Activated naive CD4-positive, alpha-beta T cell (primary cell): ENCODE measurements around the gene AP2B1.
"Not testable (repeated sequence)": the region's sequence is repeated elsewhere in the genome, so short reads cannot be mapped to it uniquely, and the experiment has no call there.

Experiments
- DNase-seq, 4 experiments: peaks; one replicate each; lab custom pipeline; 2025; lab: John Stamatoyannopoulos, UW

Gene AP2B1

DNA sequence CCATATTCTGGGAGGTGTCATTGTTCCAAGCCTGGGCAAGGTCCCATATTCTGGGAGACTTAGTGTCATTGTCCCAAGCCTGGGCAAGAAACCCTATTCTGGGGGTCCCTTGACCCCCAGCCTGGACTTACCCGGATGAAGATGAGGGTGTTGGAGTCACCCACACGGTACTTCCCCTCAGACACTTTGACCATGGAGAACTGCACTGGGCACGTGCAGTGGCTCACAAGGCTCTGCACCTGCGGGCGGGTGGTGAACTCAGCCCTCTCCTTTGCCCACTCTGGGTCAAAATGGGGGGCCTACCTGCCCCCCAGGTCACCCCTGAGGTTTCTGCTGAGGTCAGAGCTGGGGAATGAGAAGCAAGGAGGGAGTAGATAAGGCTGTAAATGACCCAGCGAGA is 161.9 kb downstream of the AP2B1 start:
- no peak for DNase-seq

DNA sequence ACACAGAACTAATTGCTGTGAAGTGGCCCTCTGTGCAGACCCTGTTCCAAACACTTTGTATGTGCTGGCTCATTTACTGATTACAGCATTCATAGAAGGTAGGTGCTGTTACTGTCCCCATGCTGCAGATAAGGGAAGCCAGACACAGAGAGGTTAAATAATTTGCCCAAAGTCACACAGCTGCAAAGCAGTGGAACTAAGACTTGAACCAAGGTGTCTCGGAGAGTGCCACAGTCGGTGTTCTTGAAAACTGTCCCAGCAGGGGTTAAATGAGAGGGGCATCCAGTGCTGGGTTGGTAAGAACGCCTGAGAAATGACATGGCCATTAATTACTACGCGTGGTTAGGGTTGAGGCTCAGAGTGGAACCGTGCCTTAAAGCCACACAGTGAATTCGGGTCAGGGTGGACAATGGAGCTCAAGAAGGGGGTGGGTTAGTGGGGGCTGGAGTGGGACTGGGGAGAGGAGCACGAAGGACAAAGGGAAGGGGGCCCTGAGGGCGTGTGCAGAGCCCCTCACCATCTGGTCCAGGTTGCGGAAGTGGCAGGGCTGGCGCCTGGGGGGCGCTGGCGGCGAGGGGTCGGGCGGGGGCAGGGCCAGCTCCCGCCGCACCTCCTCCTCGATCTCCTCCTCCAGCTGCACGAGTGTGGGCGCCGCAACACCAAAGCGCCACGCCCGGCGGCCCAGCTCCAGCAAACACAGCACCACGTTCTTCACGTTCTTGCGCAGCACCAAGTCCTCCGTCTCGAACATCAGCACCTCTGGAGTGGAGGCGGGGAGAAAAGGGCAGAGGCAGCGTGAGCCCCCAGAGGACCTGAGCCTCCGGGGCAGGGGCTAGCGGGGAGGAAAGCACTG is 162.7 kb downstream of the AP2B1 start:
- DNase-seq = no peak

GRCh38 chr17:35750526-35751395 is 163.6 kb downstream of the AP2B1 start:
- DNase-seq = no peak

DNA sequence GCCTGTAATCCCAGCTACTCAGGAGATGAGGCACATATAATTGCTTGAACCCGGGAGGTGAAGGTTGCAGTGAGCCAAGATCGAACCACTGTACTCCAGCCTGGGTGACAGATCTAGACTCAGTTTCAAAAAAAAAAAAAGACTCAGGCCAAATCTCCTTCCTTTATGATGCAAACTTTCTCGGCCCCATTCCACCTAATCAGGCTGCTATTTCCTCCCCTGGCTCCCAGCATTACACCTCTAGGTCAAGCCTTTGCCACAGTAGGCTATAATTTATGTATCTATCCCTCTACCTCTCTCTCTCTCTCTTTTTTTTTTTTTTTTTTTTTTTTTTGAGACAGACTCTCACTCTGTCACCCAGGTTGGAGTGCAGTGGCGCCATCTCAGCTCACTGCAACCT is 164.4 kb downstream of the AP2B1 start:
- DNase-seq = not testable (repeated sequence)

DNA sequence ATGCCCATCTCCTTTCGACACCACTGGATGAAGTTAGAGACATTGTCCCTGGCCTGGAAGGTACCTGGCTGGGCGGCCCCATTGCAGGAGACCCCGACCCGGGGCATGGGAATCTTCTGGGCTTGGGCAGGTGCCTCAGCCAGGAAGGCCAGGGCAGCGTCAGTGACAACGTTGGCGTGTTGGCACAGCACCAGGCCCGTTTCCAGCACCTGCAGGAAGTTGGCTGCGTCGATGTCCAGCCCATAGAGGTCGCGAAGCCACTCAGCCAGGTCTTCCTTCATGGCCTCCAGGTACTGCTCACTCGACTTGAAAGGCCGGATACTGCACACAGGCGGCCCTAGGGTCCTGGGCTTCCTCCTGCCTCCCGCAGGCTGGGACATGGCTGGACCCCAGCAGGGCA is 165.3 kb downstream of the AP2B1 start:
- no peak for DNase-seq

GRCh38 chr17:35752945-35753764 is 166.0 kb downstream of the AP2B1 start, which contains the start of gene GAS2L2:
Gene GAS2L2, minus strand, starts transcription at chr17:35753239. Its CDS starts 389 bp downstream, at chr17:35752850.
- no peak for DNase-seq

- DNase-seq = no peak
Measured at GRCh38 chr17:35757243-35757642, 170.1 kb downstream of the AP2B1 start.

DNA sequence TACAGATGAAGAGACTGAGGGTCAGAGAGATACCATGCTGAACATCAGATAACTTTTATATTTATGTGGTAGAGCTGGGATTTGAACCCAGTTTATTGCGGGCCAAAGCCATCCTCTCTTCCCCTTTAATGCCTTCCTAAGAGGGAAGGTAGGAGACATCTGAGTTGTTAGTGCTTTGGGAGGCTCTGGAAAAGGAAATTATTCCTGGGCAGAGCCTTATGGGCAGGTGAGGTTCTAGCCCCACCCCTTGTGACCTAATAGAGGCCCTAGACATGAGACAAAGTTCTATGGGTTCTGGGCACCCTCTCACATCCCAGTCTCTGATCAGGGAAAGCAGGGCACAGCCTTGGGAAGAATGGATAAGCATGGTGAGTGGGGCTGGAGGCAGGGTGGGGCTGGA is 173.5 kb downstream of the AP2B1 start, which contains the start of gene C17orf50:
Gene C17orf50, plus strand, starts transcription at position 301 of the 400 bp plus-strand sequence. Its CDS starts 55 bp downstream, at position 356.
- DNase-seq = no peak

DNA sequence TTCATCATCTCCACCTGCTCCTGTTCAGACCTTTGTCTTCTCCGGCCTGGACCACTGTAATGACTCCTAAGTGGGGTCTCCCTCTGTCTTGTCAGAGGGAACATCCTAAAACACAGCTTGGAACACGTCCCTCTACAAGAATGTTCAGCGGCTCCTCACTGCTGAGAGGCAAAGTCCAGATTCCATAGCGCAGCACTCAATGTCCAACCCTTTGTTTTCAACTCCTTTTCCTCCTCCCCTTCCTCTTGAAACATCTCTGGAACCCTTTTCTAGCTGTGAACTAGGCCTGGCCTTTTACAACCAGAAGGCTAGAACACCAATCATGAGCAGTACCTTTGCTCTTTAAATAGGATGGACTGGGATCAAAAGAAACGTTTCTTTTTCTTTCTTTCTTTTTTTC is 174.5 kb downstream of the AP2B1 start:
- DNase-seq = no peak

DNA sequence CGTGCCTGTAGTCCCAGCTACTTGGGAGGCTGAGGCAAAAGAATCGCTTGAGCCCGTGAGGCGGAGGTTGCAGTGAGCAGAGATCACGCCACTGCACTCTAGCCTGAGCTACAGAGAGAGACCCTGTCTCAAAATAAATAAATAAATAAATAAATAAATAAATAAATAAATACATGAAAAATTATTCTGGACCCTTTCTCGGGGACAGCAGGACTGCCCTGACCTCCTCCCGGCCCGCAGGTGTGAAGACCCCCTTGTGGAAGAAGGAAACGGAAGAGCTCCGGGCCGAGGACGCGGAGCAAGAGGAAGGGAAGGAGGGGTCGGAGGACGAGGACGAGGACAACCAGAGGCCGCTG is 176.6 kb downstream of the AP2B1 start:
- DNase-seq = no peak

- DNase-seq = peak; percentile 49 to 79 (median 62)
Measured at GRCh38 chr17:35764123-35764991, 177.2 kb downstream of the AP2B1 start.

DNA sequence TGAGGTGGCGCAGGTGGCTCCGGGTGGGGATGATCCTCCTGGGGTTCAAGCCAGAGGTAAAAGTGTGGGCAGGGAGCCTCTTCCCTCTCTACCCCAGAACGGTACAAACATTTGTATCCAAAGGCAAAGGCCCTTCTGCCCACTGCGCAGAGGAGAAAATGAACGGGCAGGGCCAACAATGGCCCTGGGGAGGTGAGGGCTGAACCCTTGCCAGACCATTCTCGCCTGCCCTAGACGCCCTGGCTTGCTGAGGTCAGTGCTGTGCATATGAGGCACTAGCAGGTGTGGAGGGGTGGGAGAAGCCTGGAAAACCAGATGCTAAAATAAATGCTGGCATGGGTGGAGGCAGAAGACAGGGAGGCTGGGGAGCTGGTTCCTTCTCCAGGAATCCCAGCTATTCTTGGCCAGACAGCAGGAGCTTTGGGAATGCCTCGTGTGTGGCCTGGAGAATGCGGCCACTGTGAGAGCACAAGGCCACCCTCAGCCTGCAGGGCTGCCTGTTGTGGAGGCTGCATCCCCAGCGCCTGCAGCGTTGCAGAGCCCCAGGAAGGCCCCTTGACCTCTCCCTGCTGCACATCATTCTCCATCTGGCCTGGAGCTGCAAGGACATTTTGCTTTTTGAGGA is 178.1 kb downstream of the AP2B1 start:
- DNase-seq = no peak

DNA sequence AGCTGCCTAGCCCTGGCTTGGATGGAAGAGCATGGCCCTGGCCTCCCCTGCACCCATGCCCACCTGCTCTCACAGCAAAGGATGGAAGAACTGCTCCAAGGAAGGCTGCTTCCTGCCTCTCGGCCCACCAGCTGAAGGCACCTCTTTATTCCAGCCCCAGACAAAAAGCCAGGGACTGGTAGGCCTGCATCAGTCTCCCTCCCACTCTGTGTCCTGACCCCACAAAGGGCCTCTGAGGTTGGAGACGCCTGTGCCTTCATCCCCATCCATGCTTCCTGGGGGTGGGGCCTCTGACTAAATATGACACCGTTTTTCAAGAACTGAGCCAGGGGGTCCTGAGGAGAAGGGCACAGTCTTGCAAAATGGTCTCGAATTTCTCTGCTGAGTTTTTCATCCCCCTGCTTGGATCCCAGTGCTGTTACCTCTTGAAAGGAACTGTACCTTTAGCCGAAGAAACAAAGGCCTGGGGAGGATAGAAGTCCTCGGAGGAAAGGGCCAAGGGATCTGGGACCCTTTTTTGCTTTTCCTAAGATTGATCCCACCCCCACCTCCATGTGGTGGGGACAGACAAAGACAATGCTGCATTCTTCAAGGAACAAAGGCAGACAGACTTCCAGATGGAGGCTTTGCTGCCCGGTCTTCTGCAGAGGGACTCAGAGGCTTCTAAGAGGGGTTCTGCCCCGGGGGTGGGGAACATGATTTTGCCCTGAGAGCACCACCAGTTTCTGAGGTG is 178.8 kb downstream of the AP2B1 start:
- no peak for DNase-seq

GRCh38 chr17:35766489-35766877 is 179.4 kb downstream of the AP2B1 start:
- DNase-seq = no peak

GRCh38 chr17:35766903-35767510 is 179.9 kb downstream of the AP2B1 start:
- peak in 1 of 4 experiments; percentile 6 for DNase-seq

DNA sequence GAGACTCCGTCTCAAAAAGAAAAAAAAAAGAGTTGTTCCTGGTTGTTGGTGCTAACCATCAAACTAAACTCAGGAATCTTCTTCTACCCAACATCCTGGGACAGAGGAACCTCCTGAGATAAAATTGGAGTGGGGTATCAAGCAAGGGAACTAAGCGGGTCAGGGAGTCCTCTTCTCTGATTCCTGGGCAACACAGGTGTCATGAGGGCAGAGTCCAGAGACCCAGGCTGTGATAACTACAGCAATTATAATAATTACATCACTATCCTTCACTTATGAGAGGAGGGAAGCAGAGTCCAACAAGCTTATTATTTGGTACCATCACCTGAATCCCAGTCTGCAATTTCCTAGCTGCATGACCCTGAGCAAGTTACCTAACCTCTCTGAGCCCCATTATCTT is 181.7 kb downstream of the AP2B1 start:
- DNase-seq = no peak

GRCh38 chr17:35769895-35770486 is 182.9 kb downstream of the AP2B1 start:
- DNase-seq = no peak

DNA sequence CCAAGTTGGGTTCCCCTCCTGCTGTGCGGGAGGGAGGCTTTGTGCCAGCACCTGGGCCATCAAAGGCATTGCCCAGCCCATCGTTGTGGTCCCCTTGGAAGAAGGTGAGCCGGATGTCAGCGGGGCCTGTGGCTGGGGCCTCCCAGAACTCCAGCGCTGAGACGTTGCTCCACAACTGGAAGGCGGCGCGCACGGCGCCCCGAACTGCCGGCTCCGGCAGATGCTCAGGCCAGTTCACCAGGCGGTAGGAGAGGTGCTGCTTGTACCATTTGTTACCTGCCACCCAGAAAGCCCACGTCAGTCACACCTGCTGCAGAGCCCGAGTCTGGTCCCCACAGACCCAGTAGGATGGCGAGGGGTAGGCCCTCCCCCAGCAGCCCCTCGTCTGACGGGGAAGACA is 186.0 kb downstream of the AP2B1 start:
- DNase-seq = no peak
